H1 (cell line): Measurements from ENCODE around the gene MEA1. TPM values are rescaled to one million over a fixed set of nuclear protein-coding genes. Genes with fewer than 3 reads are reported as not detected.
A peak's percentile ranks its signal among the peaks of the same experiment; 100 is the strongest.

Experiments
- ASH2L ChIP-seq: fragments of 200-600, 300-600 bp; sonication (generic); IDR thresholded peaks from one replicate; pipeline ENCODE4 v1.7.1; 2017; ENCODE audit warnings: low read length
- ATF2 ChIP-seq: IDR thresholded peaks from 2 replicates; pipeline ENCODE4 v1.6.1; 2012; ENCODE audit warnings: low read length, inconsistent platforms
- BCL11A ChIP-seq, 2 experiments: IDR thresholded peaks; one replicate each; pipeline ENCODE4 v1.6.1; 2011; ENCODE audit warnings: low read depth in 2 of 2, low read length in 2 of 2, mild to moderate bottlenecking in 2 of 2
- CBX5 ChIP-seq: fragments of 300-800, 300-1000 bp; sonication (generic); IDR thresholded peaks from 2 replicates; pipeline ENCODE4 v1.7.1; 2016; ENCODE audit warnings: antibody characterized with exemption, low read length, low read depth
- CEBPB ChIP-seq: IDR thresholded peaks from 2 replicates; pipeline ENCODE4 v1.6.1; 2012; ENCODE audit warnings: low read depth, low read length
- CHD2 ChIP-seq: IDR thresholded peaks from 2 replicates; pipeline ENCODE4 v1.6.1; 2012; ENCODE audit warnings: low read length, improper control_type of control experiment
- CREB1 ChIP-seq: IDR thresholded peaks from 2 replicates; pipeline ENCODE4 v1.6.1; 2012; ENCODE audit warnings: inconsistent platforms
- CTBP2 ChIP-seq: IDR thresholded peaks from 2 replicates; pipeline ENCODE4 v1.7.0; 2011; ENCODE audit warnings: borderline replicate concordance, mild to moderate bottlenecking, moderate library complexity, mixed read lengths, low read length; ENCODE audit not compliant: insufficient read depth, insufficient read length
- CTCF ChIP-seq, 3 experiments: IDR thresholded peaks; 1 replicate in 2 of 3; 2 replicates in 1 of 3; pipeline versions ENCODE4 v1.5.1 to v1.6.1; 2011; ENCODE audit warnings: low read length in 3 of 3, mild to moderate bottlenecking in 3 of 3, inconsistent platforms in 2 of 3, low read depth in 1 of 3, moderate library complexity in 1 of 3; ENCODE audit not compliant: insufficient read depth in 1 of 3; ENCODE audit errors: control extremely low read depth in 1 of 3
- E2F6 ChIP-seq: IDR thresholded peaks from 2 replicates; pipeline ENCODE4 v1.6.1; 2012; ENCODE audit warnings: inconsistent platforms
- KDM4A ChIP-seq: IDR thresholded peaks from one replicate; pipeline ENCODE4 v1.7.1; 2012; ENCODE audit warnings: low read depth, mild to moderate bottlenecking, moderate library complexity, low read length, inconsistent platforms; ENCODE audit not compliant: severe bottlenecking
- KDM5A ChIP-seq: fragments of 200-600 bp; IDR thresholded peaks from 2 replicates; pipeline ENCODE4 v1.7.1; 2012; ENCODE audit warnings: mild to moderate bottlenecking, low read length, inconsistent platforms, mixed read lengths
- NRF1 ChIP-seq: IDR thresholded peaks from 2 replicates; pipeline ENCODE4 v1.6.1; 2011; ENCODE audit warnings: mild to moderate bottlenecking, low read depth, low read length, improper control_type of control experiment
- POLR2A ChIP-seq, 2 experiments: IDR thresholded peaks; 1 replicate in 1 of 2; 2 replicates in 1 of 2; pipeline ENCODE4 v1.6.1; 2011; ENCODE audit warnings: low read depth in 2 of 2, low read length in 2 of 2, mild to moderate bottlenecking in 2 of 2; ENCODE audit errors: control extremely low read depth in 1 of 2
- POLR2AphosphoS5 ChIP-seq: IDR thresholded peaks from 2 replicates; pipeline ENCODE4 v1.6.1; 2011; ENCODE audit warnings: low read depth, low read length
- POU5F1 ChIP-seq: IDR thresholded peaks from 2 replicates; pipeline ENCODE4 v1.6.1; 2011; ENCODE audit warnings: low read depth, mild to moderate bottlenecking, low read length, moderate library complexity
- SIRT6 ChIP-seq: IDR thresholded peaks from one replicate; pipeline ENCODE4 v1.7.1; 2012; ENCODE audit warnings: low read length, inconsistent platforms
- SP2 ChIP-seq: IDR thresholded peaks from 2 replicates; pipeline ENCODE4 v1.6.1; 2012; ENCODE audit warnings: mild to moderate bottlenecking, low read length, inconsistent platforms
- SRF ChIP-seq: IDR thresholded peaks from 2 replicates; pipeline ENCODE4 v1.6.1; 2011; ENCODE audit warnings: mild to moderate bottlenecking, low read depth, low read length, moderate library complexity
- TAF1 ChIP-seq: IDR thresholded peaks from 2 replicates; pipeline ENCODE4 v1.6.1; 2011; ENCODE audit warnings: mild to moderate bottlenecking, low read depth, low read length
- TBP ChIP-seq: IDR thresholded peaks from 2 replicates; pipeline ENCODE4 v1.6.1; 2011; ENCODE audit warnings: low read depth, low read length, improper control_type of control experiment
- TEAD4 ChIP-seq: IDR thresholded peaks from 2 replicates; pipeline ENCODE4 v1.6.1; 2012; ENCODE audit warnings: low read depth, low read length, inconsistent platforms, mixed read lengths
- polyA plus RNA-seq, 7 experiments: library from polyadenylated mRNA; depleted of rRNA in 3 of 7; stranded (reverse) in 5 of 7; unstranded in 2 of 7; fragments of >200 nt in 5 of 7; fragments of 200-250 nt in 2 of 7; gene quantifications; 1 replicate in 5 of 7; 2 replicates in 1 of 7; 4 replicates in 1 of 7; pipeline versions ENCODE4 v1.2.1 to v1.2.3, GENCODE V29; 2011 to 2013; ENCODE audit warnings: missing spikeins in 2 of 7, mixed read lengths in 2 of 7
- total RNA-seq: library from RNA; stranded (reverse); fragmentation: NEBNext Ultra II Directional; extraction: Animal tissue kit (Norgen Biotek cat#: 25700); gene quantifications from 2 replicates; pipeline ENCODE4 v1.2.1, GENCODE V29; 2021

The MEA1 gene
- total and polyA plus RNA-seq, 2 of the 8 experiments (the other 6 are each of a cell fraction or from before 2014, with no cell fraction given): 94.2 to 96.4 TPM

- no peak for TF ChIP-seq E2F6
- TF ChIP-seq CBX5: no peak
- no peak for TF ChIP-seq CHD2
- TF ChIP-seq CREB1: peak; percentile 51
- peak; percentile 82 for TF ChIP-seq POLR2AphosphoS5
- no peak; the same call in 1 of the 2 replicates for TF ChIP-seq NRF1
- no peak for TF ChIP-seq BCL11A (IDR thresholded peaks at IDR 0.05; ENCODE audit: low read depth in 2 of 2, low read length in 2 of 2)
- no peak for TF ChIP-seq SP2
- TF ChIP-seq POU5F1: no peak
- no peak for TF ChIP-seq CEBPB
- TF ChIP-seq SIRT6: no peak
- peak; percentile 56; the same call in 1 of the 2 replicates for TF ChIP-seq TBP
- peak; percentile 64 for TF ChIP-seq ASH2L
- TF ChIP-seq TEAD4: no peak
- TF ChIP-seq KDM5A: no peak
- peak; percentile 72 for TF ChIP-seq KDM4A
- peak; percentile 44 for TF ChIP-seq CTBP2
- TF ChIP-seq SRF: no peak
- TF ChIP-seq TAF1: peak; percentile 70
- TF ChIP-seq POLR2A (IDR thresholded peaks at IDR 0.05; ENCODE audit: control extremely low read depth in 1 of 2, low read depth in 2 of 2, low read length in 2 of 2): peak in 1 of 2 experiments; percentile 92; a peak in 2 of 3 replicates
- TF ChIP-seq ATF2: peak; percentile 54; the same call in 1 of the 2 replicates
- TF ChIP-seq CTCF (IDR thresholded peaks at IDR 0.05; ENCODE audit: control extremely low read depth in 1 of 3, insufficient read depth in 1 of 3, low read depth in 1 of 3, low read length in 3 of 3): no peak
Observed at GRCh38 chr6:43053545-43054205, 39.9 kb upstream of the MEA1 start, which contains the start of gene CUL7 (continued).
